OCI-LY7 (cell line): ENCODE measurements around the gene ENKD1. TPM values are rescaled to one million over a fixed set of nuclear protein-coding genes. Genes with fewer than 3 reads are reported as not detected.

Experiments
- BruUV-seq: library from RNA; stranded (reverse); fragments of 400-500 nt; replicated peaks from 2 replicates; lab custom pipeline; 2021; lab: Mats Ljungman, UMichigan
- CTCF ChIA-PET: fragments of 300-600 bp; sonication (Branson Sonifier 250); formaldehyde crosslinking; loops from one replicate; lab custom pipeline; 2022; ENCODE audit warnings: antibody characterized with exemption; ENCODE audit not compliant: unreplicated experiment; lab: Charles Lee
- POLR2A ChIA-PET: fragments of 300-600 bp; sonication (Branson Sonifier 250); formaldehyde crosslinking; loops from one replicate; lab custom pipeline; 2022; ENCODE audit warnings: antibody characterized with exemption; lab: Charles Lee
- DNase-seq: peaks from one replicate; pipeline ENCODE4 v3.0.0-alpha.2; 2015; ENCODE audit warnings: low spot score
- H2AFZ ChIP-seq: fragments of 200-600 bp; sonication (generic), shearing (Covaris generic); 2 replicates; pipeline ENCODE4 v1.6.1; 2014; ENCODE audit warnings: mild to moderate bottlenecking, antibody characterized with exemption, low read length, moderate library complexity
- H3K27ac ChIP-seq: fragments of 200-600 bp; sonication (generic); 2 replicates; pipeline ENCODE4 v1.5.1; 2014; ENCODE audit warnings: mixed run types, low read depth, mild to moderate bottlenecking, moderate library complexity, low read length, inconsistent platforms; ENCODE audit not compliant: poor library complexity, severe bottlenecking
- H3K36me3 ChIP-seq: fragments of 200-600 bp; sonication (generic); 2 replicates; pipeline ENCODE4 v1.6.1; 2014; ENCODE audit warnings: mild to moderate bottlenecking, antibody characterized with exemption, low read length, moderate library complexity, mixed read lengths; ENCODE audit not compliant: insufficient read depth
- H3K4me1 ChIP-seq: fragments of 200-600 bp; sonication (generic); 2 replicates; pipeline ENCODE4 v1.5.1; 2014; ENCODE audit warnings: mild to moderate bottlenecking, low read length; ENCODE audit not compliant: insufficient read depth, poor library complexity, severe bottlenecking
- H3K4me2 ChIP-seq: fragments of 200-600 bp; sonication (generic); 2 replicates; pipeline ENCODE4 v1.6.1; 2014; ENCODE audit warnings: mild to moderate bottlenecking, low read length
- H3K4me3 ChIP-seq: fragments of 200-600 bp; sonication (generic); 2 replicates; pipeline ENCODE4 v1.5.1; 2014; ENCODE audit warnings: mild to moderate bottlenecking, low read depth, low read length; ENCODE audit not compliant: poor library complexity, severe bottlenecking
- H3K79me2 ChIP-seq: fragments of 200-600 bp; sonication (generic); 2 replicates; pipeline ENCODE4 v1.6.1; 2016; ENCODE audit warnings: low read depth, mild to moderate bottlenecking, low read length, moderate library complexity, mixed read lengths; ENCODE audit not compliant: insufficient read depth
- H3K9me2 ChIP-seq: fragments of 200-600 bp; sonication (generic); 2 replicates; pipeline ENCODE4 v1.6.1; 2016; ENCODE audit warnings: mild to moderate bottlenecking, low read length, mixed read lengths; ENCODE audit not compliant: insufficient read depth
- H3K9me3 ChIP-seq: fragments of 200-600 bp; sonication (generic); 2 replicates; pipeline ENCODE4 v1.6.1; 2014; ENCODE audit warnings: mild to moderate bottlenecking, mixed run types, low read length, mixed read lengths
- H4K20me1 ChIP-seq: fragments of 200-600 bp; sonication (generic); 2 replicates; pipeline ENCODE4 v1.6.1; 2014; ENCODE audit warnings: mild to moderate bottlenecking, antibody characterized with exemption, low read length, moderate library complexity, mixed read lengths; ENCODE audit not compliant: insufficient read depth
- EZH2phosphoT487 ChIP-seq: fragments of 200-600 bp; sonication (generic); IDR thresholded peaks from 2 replicates; pipeline ENCODE4 v1.6.1; 2018; ENCODE audit warnings: low read depth, borderline replicate concordance, mild to moderate bottlenecking, mixed run types, antibody characterized with exemption, low read length, moderate library complexity, mixed read lengths
- intact Hi-C: fragments of 100-400 bp; cut with micrococcal nuclease; formaldehyde crosslinking; loops from one replicate; pipeline ENCODE4 v1.10.0; 2022; ENCODE audit not compliant: unreplicated experiment
- total RNA-seq, 2 experiments: library from RNA; depleted of rRNA in 1 of 2; stranded (reverse); fragments of >200 nt in 1 of 2; shearing (Covaris generic) in 1 of 2; gene quantifications; 2 replicates each; pipeline ENCODE4 v1.2.3, GENCODE V29; 2014 to 2022
- TF ChIP-seq, protein P1 (sequence below): fragments of 200-600 bp; sonication (generic); conservative IDR thresholded peaks from 2 replicates; pipeline ENCODE4 v1.5.1; 2014; ENCODE audit warnings: mild to moderate bottlenecking, antibody characterized with exemption, low read length, moderate library complexity, mixed read lengths

Gene ENKD1
- total RNA-seq, 2 experiments from 2014 or later, result 8.1 to 15.7 TPM

DNA sequence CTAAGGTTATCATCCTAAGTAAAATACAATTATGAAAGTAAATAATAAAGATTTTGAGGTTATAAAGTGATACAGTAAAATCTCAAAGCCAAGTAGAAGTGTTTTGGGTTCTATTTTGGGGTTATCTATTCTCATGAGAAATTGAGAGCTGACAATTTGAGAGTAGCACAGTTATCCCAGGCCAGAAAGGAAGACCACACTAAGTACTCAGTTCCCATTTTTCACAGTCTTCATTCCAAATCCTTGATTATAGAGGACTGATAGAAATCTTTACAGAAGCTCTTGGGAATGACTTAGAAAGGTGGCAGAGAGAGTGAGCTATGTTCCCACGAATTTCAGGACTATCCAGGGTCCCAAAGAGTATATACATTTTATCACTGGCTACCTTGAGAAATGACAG is 48.0 kb upstream of the ENKD1 start:
- peaks cover 40% of the 10 kb centered on the region for H3K79me2 ChIP-seq
- peaks cover 20% of the 10 kb centered on the region for H3K4me1 ChIP-seq
- no peak overlapping the region for H3K4me2 ChIP-seq
- BruUV-seq, result no TSS peak
- H2AFZ ChIP-seq, result no peak overlapping the region
- H3K36me3 ChIP-seq, result peaks cover 19% of the 10 kb centered on the region
- H3K4me3 ChIP-seq, result no peak overlapping the region
- intact Hi-C loops, result no loop called here
- TF ChIP-seq EZH2phosphoT487, result no peak
- TF ChIP-seq, protein P1, sequence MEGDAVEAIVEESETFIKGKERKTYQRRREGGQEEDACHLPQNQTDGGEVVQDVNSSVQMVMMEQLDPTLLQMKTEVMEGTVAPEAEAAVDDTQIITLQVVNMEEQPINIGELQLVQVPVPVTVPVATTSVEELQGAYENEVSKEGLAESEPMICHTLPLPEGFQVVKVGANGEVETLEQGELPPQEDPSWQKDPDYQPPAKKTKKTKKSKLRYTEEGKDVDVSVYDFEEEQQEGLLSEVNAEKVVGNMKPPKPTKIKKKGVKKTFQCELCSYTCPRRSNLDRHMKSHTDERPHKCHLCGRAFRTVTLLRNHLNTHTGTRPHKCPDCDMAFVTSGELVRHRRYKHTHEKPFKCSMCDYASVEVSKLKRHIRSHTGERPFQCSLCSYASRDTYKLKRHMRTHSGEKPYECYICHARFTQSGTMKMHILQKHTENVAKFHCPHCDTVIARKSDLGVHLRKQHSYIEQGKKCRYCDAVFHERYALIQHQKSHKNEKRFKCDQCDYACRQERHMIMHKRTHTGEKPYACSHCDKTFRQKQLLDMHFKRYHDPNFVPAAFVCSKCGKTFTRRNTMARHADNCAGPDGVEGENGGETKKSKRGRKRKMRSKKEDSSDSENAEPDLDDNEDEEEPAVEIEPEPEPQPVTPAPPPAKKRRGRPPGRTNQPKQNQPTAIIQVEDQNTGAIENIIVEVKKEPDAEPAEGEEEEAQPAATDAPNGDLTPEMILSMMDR, result no peak
- no peaks in the 10 kb centered on the region for H4K20me1 ChIP-seq
- CTCF ChIA-PET, result no interaction called here
- no peaks in the 10 kb centered on the region for H3K9me3 ChIP-seq
- no peaks in the 10 kb centered on the region for H3K9me2 ChIP-seq
- H3K27ac ChIP-seq, result no peak overlapping the region
- DNase-seq, result no peak
- POLR2A ChIA-PET, result interaction anchor here (0.7 to 2.5 kb wide), 2 partner anchors 10 to 602 kb away, joined by 3 to 8 read pairs; no protein-coding TSS in a partner anchor

DNA sequence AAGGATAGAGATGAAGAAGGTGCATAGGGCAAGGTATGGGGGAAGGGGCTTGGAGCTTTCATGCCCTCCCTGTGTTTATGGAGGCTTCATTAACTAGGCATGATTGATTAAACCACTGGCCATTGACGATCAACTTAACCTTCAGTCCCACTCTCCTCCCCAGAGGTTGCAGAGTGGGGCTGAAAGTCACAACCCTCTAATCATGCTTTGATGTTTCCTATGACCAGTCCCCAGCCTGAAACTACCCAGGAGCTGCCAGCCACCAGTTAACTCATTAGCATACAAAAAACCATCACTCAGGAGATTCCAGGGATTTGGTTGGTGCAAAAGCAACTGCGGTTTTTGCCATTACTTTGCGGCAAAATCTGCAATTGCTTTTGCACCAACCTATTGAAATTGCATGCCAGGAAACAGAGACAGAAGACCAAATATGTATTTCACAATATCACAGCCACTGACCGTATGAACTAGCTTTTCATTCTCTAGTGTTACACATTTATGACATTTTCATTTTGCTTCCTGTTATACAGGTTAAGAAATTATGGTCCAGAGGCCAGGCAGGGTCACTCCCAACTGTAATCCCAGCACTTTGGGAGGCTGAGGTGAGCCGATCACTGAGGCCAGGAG is 47.2 kb upstream of the ENKD1 start:
- Histone ChIP-seq H3K9me3 (no peaks in the 10 kb centered on the region), H3K4me1 (peaks cover 20% of the 10 kb centered on the region), H3K4me3 (no peak overlapping the region), H2AFZ (no peak overlapping the region), H3K4me2 (no peak overlapping the region), H3K36me3 (peaks cover 19% of the 10 kb centered on the region), H4K20me1 (no peaks in the 10 kb centered on the region), H3K9me2 (no peaks in the 10 kb centered on the region), H3K79me2 (peaks cover 38% of the 10 kb centered on the region), H3K27ac (no peak overlapping the region)
- no peak for DNase-seq
- TF ChIP-seq, protein P1, result no peak
- no peak for TF ChIP-seq EZH2phosphoT487
- no TSS peak for BruUV-seq
- CTCF ChIA-PET, result no interaction called here
- POLR2A ChIA-PET, result interaction anchor here (2.5 kb wide), 1 partner anchor 9 kb away, joined by 8 read pairs; no protein-coding TSS in a partner anchor
- intact Hi-C loops, result no loop called here

DNA sequence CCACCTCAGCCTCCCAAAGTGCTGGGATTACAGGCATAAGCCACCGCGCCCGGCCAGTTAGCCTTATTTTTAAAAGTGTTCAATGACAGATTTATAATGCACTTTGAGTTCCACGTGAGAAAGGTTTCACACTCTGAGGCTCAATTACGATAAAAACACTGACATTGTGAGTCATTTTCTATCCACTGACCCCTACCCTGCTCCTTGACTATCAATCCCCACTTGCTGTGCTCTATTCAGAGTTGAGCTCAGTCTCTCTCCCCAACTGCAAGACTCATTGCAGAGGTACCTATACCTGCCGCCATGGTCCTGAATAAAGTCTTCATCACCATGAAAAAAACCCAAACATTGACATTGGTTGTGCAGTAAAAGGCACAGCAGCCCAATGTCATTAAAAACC is 44.1 kb upstream of the ENKD1 start:
- ChIA-PET CTCF (no interaction called here), POLR2A (interaction anchor here (0.9 kb wide), 1 partner anchor 9 kb away, joined by 4 read pairs; the partner anchor contains the start of gene GFOD2)
- DNase-seq, result no peak
- TF ChIP-seq, protein P1, result no peak
- TF ChIP-seq EZH2phosphoT487, result no peak
- Histone ChIP-seq H4K20me1 (no peaks in the 10 kb centered on the region), H2AFZ (no peak overlapping the region), H3K4me2 (no peak overlapping the region), H3K36me3 (0 out of 2 replicates have a peak, but pooled peaks cover under 1% of the 10 kb centered on the region), H3K4me1 (peaks cover 7% of the 10 kb centered on the region), H3K4me3 (no peak overlapping the region), H3K9me3 (no peaks in the 10 kb centered on the region), H3K27ac (no peak overlapping the region), H3K9me2 (no peaks in the 10 kb centered on the region), H3K79me2 (peaks cover 14% of the 10 kb centered on the region; the same call in 1 of the 2 replicates)
- BruUV-seq, result no TSS peak
- intact Hi-C loops, result no loop called here
